HCEC 1CT (cell line): ENCODE data around the gene HS3ST2.
"Not testable (repeated sequence)": the region's sequence is repeated elsewhere in the genome, so short reads cannot be mapped to it uniquely, and the experiment has no call there.

Experiments
- DNase-seq: peaks from one replicate; pipeline ENCODE4 v3.0.0-alpha.2; 2017

Gene HS3ST2

DNA sequence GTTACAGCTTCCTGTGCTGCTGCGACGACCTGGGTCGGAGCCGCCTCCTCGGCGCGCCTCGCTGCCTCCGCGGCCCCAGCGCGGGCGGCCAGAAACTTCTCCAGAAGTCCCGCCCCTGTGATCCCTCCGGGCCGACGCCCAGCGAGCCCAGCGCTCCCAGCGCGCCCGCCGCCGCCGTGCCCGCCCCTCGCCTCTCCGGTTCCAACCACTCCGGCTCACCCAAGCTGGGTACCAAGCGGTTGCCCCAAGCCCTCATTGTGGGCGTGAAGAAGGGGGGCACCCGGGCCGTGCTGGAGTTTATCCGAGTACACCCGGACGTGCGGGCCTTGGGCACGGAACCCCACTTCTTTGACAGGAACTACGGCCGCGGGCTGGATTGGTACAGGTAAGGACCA is 746 bp downstream of the HS3ST2 start:
- DNase-seq = no peak

- no peak for DNase-seq
Observed at GRCh38 chr16:22815863-22816262, 1.9 kb downstream of the HS3ST2 start.

- peak; percentile 15 for DNase-seq
Observed at GRCh38 chr16:22816475-22816874, 2.5 kb downstream of the HS3ST2 start.

- DNase-seq = not testable (repeated sequence)
Observed at GRCh38 chr16:22818736-22819135, 4.8 kb downstream of the HS3ST2 start.

GRCh38 chr16:22838681-22839080 is 24.7 kb downstream of the HS3ST2 start:
- no peak for DNase-seq

GRCh38 chr16:22842031-22842430 is 28.1 kb downstream of the HS3ST2 start:
- not testable (repeated sequence) for DNase-seq

GRCh38 chr16:22843122-22843521 is 29.2 kb downstream of the HS3ST2 start:
- no peak for DNase-seq

- DNase-seq = no peak
Observed at GRCh38 chr16:22843856-22844255, 29.9 kb downstream of the HS3ST2 start.

DNA sequence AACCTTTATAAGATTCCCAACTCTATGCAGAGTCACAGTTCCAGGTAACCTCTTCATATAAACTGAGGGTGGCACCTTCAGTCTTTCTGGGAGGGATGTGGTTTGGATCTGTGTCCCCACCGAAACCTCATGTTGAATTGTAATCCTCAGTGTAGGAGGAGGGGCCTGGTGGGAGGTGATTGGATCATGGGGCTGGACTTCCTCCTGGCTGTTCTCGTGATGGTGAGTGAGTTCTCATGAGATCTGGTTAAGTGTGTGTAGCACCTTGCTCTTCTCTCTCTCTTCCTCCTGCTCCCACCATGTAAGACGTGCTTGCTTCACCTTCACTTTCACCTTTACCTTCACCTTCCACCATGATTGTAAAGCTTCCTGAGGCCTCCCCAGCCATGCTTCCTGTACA is 30.5 kb downstream of the HS3ST2 start:
- DNase-seq = no peak

- no peak for DNase-seq
Observed at GRCh38 chr16:22847100-22847499, 33.1 kb downstream of the HS3ST2 start.

DNA sequence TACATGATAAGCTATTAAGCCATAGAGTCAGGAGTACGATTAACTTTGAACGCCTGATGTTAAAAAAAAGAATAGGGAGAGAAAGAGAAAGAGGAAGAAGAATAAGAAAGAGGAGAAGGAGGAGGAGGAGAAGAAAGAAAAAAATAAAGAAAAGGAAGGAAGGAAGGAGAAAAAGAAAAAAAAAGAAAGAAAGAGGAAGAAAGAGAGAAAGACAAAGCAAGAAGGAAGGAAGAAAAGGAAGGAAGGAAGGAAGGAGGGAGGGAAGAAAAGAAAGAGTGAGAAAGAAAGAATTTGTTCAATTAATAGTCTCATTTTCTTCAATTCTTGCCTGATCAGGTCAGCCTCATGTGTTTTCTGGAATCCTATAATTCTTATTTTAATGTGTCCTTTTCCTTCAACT is 33.7 kb downstream of the HS3ST2 start:
- no peak for DNase-seq

DNA sequence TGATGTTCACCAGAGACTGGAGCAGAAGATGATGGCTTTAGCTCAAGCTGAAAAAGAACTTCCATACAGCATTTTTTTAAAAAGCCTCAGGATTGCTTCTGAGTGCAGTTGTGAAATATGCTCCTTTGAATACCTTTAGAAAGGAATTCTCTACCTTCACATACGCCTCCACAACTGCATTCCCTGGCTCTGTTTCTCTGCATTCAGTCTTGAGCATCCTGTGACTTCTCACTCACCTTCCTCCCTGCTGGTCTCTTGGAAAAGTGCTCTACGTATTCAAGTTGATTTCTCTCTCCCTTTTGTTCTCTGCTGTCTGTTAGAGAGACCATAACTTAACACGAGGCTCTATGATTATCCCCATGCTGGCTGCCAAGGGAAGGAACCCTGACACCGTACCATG is 34.5 kb downstream of the HS3ST2 start:
- no peak for DNase-seq

GRCh38 chr16:22849517-22849916 is 35.6 kb downstream of the HS3ST2 start:
- no peak for DNase-seq

GRCh38 chr16:22855231-22855630 is 41.3 kb downstream of the HS3ST2 start:
- no peak for DNase-seq

- DNase-seq = no peak
Observed at GRCh38 chr16:22857296-22858025, 43.5 kb downstream of the HS3ST2 start.

- DNase-seq = no peak
Observed at GRCh38 chr16:22859925-22860324, 46.0 kb downstream of the HS3ST2 start.

DNA sequence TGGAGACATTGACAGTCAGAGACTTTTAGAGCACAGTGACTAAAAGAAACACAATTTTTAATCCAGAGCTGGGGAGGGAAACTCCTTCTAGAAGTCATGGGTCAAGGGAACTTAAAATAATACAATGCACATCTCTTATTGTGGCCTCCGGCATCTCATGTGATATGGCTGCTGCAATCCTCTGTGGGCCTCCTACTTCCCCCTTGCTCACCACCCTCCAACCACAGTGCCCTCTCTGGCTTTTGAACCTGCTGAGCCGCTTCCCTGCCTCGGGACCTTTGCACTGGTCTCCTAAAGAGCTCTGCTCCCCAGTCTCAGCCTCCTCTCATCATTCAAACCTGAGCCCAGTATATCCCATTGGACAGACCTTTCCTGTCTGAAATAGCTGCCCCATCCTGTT is 47.6 kb downstream of the HS3ST2 start:
- DNase-seq = no peak

GRCh38 chr16:22862046-22862445 is 48.1 kb downstream of the HS3ST2 start:
- DNase-seq = no peak

- DNase-seq = no peak
Observed at GRCh38 chr16:22864375-22864774, 50.4 kb downstream of the HS3ST2 start.

DNA sequence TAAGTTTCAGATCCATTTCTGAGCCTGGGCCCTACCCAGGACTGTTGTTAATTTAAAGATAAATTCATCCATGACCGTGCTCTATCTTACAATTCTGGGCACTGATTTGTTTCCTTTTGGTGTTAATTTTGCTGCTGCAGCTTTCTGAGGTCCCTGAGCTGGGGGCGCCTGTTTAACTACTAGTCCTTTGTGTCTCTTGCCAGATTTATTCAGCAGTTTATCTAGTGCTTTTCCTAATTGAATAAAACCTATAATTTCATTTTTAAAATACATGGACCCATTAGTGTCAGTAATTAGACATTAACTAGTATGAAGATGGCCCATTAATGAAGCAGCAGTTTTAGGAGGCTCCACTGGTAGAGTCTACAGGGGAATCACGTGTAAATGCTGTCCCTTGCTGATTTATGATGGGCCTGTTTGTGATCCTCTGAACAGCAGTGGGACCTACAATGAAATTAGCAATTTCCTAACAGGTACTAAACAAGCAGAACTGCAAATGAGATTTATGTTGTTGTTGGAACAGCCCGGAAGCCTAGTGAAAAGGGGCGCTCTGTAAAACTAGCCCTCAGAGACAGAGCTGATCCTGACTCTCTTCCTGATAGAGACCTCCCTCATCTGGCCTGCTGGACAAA is 54.7 kb downstream of the HS3ST2 start:
- DNase-seq = no peak

DNA sequence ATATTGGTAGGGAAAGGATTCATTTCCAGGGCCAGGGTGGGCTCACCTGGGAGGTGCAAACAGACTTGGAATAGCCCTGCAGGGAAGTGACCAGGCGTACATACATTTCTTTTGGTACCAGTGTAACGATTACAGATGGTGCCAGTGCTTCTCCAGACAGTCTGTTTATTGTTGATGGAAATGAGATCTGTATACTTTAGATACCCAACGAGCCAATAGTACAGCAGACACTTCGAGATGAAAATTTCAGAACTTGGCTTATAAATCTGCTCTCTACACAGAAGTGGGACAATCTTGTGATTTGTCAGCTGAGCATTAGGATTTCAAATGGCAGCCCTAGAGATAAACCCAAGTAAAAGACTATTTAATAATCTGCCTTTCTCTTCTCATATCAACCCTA is 57.9 kb downstream of the HS3ST2 start:
- DNase-seq = no peak

- no peak for DNase-seq
Observed at GRCh38 chr16:22874394-22874793, 60.4 kb downstream of the HS3ST2 start.

- DNase-seq = no peak
Observed at GRCh38 chr16:22878955-22879354, 65.0 kb downstream of the HS3ST2 start.

DNA sequence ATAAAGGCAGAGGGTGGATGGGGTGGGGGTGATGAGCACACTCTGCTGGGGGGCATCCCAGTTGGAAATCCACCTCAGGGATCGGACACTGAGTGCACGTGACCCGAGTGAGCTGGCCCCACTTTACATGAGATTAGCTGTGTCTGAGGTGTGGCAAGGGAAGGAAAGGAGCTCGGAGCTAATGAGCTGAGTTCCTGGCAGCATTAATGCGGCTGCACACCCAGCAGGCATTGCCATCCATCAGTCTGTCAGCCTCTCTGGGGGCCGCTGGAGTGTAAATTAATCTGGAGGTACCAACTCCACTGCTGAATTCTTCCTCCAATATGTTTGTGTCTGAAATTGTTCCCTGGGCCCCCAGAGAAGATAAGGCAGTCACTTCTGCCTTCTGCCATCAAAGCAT is 65.5 kb downstream of the HS3ST2 start:
- no peak for DNase-seq

GRCh38 chr16:22882981-22883380 is 69.0 kb downstream of the HS3ST2 start:
- no peak for DNase-seq
